H1 (cell line): Measurements from ENCODE around the gene DOCK1. TPM values are rescaled to one million over a fixed set of nuclear protein-coding genes. Genes with fewer than 3 reads are reported as not detected.

Experiments
- CTCF ChIA-PET: fragments of 300-600 bp; sonication (Branson Sonifier 250); formaldehyde crosslinking; loops from one replicate; lab custom pipeline; 2021; ENCODE audit not compliant: partially characterized antibody; lab: Charles Lee
- POLR2A ChIA-PET: fragments of 300-600 bp; sonication (Branson Sonifier 250); formaldehyde crosslinking; loops from one replicate; lab custom pipeline; 2021; ENCODE audit warnings: inconsistent platforms; ENCODE audit not compliant: partially characterized antibody; lab: Charles Lee
- DNase-seq, 2 experiments: peaks; one replicate each; pipeline versions ENCODE4 v3.0.0 to v3.0.0-alpha.2; 2010 to 2022; ENCODE audit warnings: low spot score in 2 of 2, low read depth in 1 of 2, mixed read lengths in 1 of 2
- FAIRE-seq: peaks from 2 replicates; lab custom pipeline; 2011; peaks lifted over from hg19 to GRCh38; lab: Jason Lieb, UNC
- H2AFZ ChIP-seq: 2 replicates; pipeline ENCODE4 v1.8.1; 2012; ENCODE audit warnings: low read length, inconsistent platforms
- H2AK5ac ChIP-seq: 2 replicates; pipeline ENCODE4 v1.6.1; 2013; ENCODE audit warnings: low read depth, low read length
- H2BK120ac ChIP-seq: replicated peaks from 2 replicates; pipeline ENCODE3; 2013; ENCODE audit warnings: low read depth, low read length, inconsistent platforms
- H2BK12ac ChIP-seq: 2 replicates; pipeline ENCODE4 v1.6.1; 2013; ENCODE audit warnings: low read depth, low read length
- H2BK15ac ChIP-seq: 2 replicates; pipeline ENCODE4 v1.6.1; 2013; ENCODE audit warnings: low read length
- H2BK20ac ChIP-seq: 2 replicates; pipeline ENCODE4 v1.6.1; 2013; ENCODE audit warnings: low read length
- H2BK5ac ChIP-seq: 2 replicates; pipeline ENCODE4 v1.6.1; 2013; ENCODE audit warnings: low read depth, low read length
- H3K14ac ChIP-seq: 2 replicates; pipeline ENCODE4 v1.6.1; 2013; ENCODE audit warnings: inconsistent platforms; ENCODE audit not compliant: insufficient read length
- H3K18ac ChIP-seq: 2 replicates; pipeline ENCODE4 v1.6.1; 2013; ENCODE audit warnings: low read length; ENCODE audit errors: extremely low read depth
- H3K23ac ChIP-seq: 2 replicates; pipeline ENCODE4 v1.6.1; 2013; ENCODE audit warnings: inconsistent platforms; ENCODE audit not compliant: insufficient read length
- H3K23me2 ChIP-seq: 2 replicates; pipeline ENCODE4 v1.6.1; 2013; ENCODE audit warnings: low read depth, low read length
- H3K27ac ChIP-seq: 2 replicates; pipeline ENCODE4 v1.6.1; 2011; ENCODE audit warnings: low read depth, low read length, inconsistent platforms
- H3K27me3 ChIP-seq, 4 experiments: replicated peaks in 1 of 4; 1 replicate in 1 of 4; 2 replicates in 3 of 4; pipeline versions ENCODE4 v1.6.1 to v1.8.1; 2011 to 2013; ENCODE audit warnings: low read length in 3 of 4, mild to moderate bottlenecking in 3 of 4, inconsistent platforms in 2 of 4, mixed read lengths in 2 of 4, moderate library complexity in 1 of 4; ENCODE audit not compliant: control insufficient read depth in 3 of 4, insufficient read depth in 3 of 4; ENCODE audit errors: extremely low read depth in 1 of 4
- H3K36me3 ChIP-seq, 4 experiments: 2 replicates each; pipeline versions ENCODE4 v1.6.1 to v1.8.1; 2011 to 2013; ENCODE audit warnings: mild to moderate bottlenecking in 4 of 4, low read length in 3 of 4, moderate library complexity in 2 of 4, control low read depth in 1 of 4, inconsistent platforms in 1 of 4; ENCODE audit not compliant: insufficient read depth in 4 of 4, control insufficient read depth in 2 of 4
- H3K4ac ChIP-seq: replicated peaks from 2 replicates; pipeline ENCODE3; 2013; ENCODE audit warnings: low read length, low read depth, mixed read lengths, inconsistent platforms; ENCODE audit not compliant: insufficient read length
- H3K4me1 ChIP-seq, 4 experiments: replicated peaks in 1 of 4; 1 replicate in 1 of 4; 2 replicates in 3 of 4; pipeline versions ENCODE4 v1.6.1 to v1.8.1; 2011 to 2013; ENCODE audit warnings: low read length in 3 of 4, inconsistent platforms in 2 of 4, mixed read lengths in 1 of 4; ENCODE audit not compliant: insufficient read depth in 4 of 4, control insufficient read depth in 3 of 4
- H3K4me2 ChIP-seq, 2 experiments: 2 replicates each; pipeline versions ENCODE4 v1.6.1 to v1.8.1; 2011 to 2013; ENCODE audit warnings: low read depth in 2 of 2, low read length in 2 of 2, control low read depth in 1 of 2, inconsistent platforms in 1 of 2, mild to moderate bottlenecking in 1 of 2; ENCODE audit not compliant: insufficient read depth in 1 of 2
- H3K4me3 ChIP-seq, 4 experiments: fragments of 200-600, 300-600 bp in 1 of 4; sonication (generic), shearing (Covaris generic), sonication (Bioruptor Twin) in 1 of 4; 2 replicates each; pipeline versions ENCODE4 v1.5.1 to v1.8.1; 2011 to 2016; ENCODE audit warnings: low read length in 4 of 4, low read depth in 3 of 4, control low read depth in 2 of 4, inconsistent platforms in 2 of 4, mild to moderate bottlenecking in 2 of 4, mixed read lengths in 1 of 4, moderate library complexity in 1 of 4; ENCODE audit not compliant: insufficient read depth in 2 of 4; ENCODE audit errors: extremely low read depth in 1 of 4
- H3K56ac ChIP-seq: replicated peaks from 2 replicates; pipeline ENCODE3; 2013; ENCODE audit warnings: low read depth, mild to moderate bottlenecking, mixed read lengths, low read length, inconsistent platforms; ENCODE audit not compliant: insufficient read length
- H3K79me1 ChIP-seq: 2 replicates; pipeline ENCODE4 v1.6.1; 2013; ENCODE audit warnings: low read depth, low read length, control low read depth
- H3K79me2 ChIP-seq, 2 experiments: 2 replicates each; pipeline versions ENCODE4 v1.6.1 to v1.8.1; 2012 to 2013; ENCODE audit warnings: low read length in 2 of 2, mild to moderate bottlenecking in 2 of 2, inconsistent platforms in 1 of 2; ENCODE audit not compliant: insufficient read depth in 2 of 2, control insufficient read depth in 1 of 2
- H3K9ac ChIP-seq, 4 experiments: replicated peaks in 1 of 4; 1 replicate in 1 of 4; 2 replicates in 3 of 4; pipeline versions ENCODE4 v1.6.1 to v1.8.1; 2011 to 2013; ENCODE audit warnings: low read depth in 3 of 4, low read length in 3 of 4, control low read depth in 2 of 4, mild to moderate bottlenecking in 2 of 4, moderate library complexity in 2 of 4, inconsistent platforms in 1 of 4; ENCODE audit errors: extremely low read depth in 1 of 4
- H3K9me3 ChIP-seq, 2 experiments: 2 replicates each; pipeline versions ENCODE4 v1.6.1 to v1.8.1; 2012 to 2013; ENCODE audit warnings: mild to moderate bottlenecking in 2 of 2, moderate library complexity in 2 of 2, control low read depth in 1 of 2, inconsistent platforms in 1 of 2, low read depth in 1 of 2, low read length in 1 of 2, mixed read lengths in 1 of 2; ENCODE audit not compliant: insufficient read depth in 2 of 2
- H4K20me1 ChIP-seq, 2 experiments: replicated peaks in 1 of 2; 2 replicates each; pipeline versions ENCODE3 to v1.8.1; 2011 to 2013; ENCODE audit warnings: inconsistent platforms in 2 of 2, low read length in 2 of 2, mild to moderate bottlenecking in 1 of 2; ENCODE audit not compliant: insufficient read depth in 2 of 2, control insufficient read depth in 1 of 2
- H4K5ac ChIP-seq: 2 replicates; pipeline ENCODE4 v1.6.1; 2013; ENCODE audit warnings: low read length, low read depth, mixed read lengths, inconsistent platforms; ENCODE audit not compliant: insufficient read length
- H4K8ac ChIP-seq: 2 replicates; pipeline ENCODE4 v1.8.0; 2013; ENCODE audit warnings: mild to moderate bottlenecking, moderate library complexity, low read length, inconsistent platforms; ENCODE audit not compliant: insufficient read depth; ENCODE audit errors: extremely low read depth
- H4K91ac ChIP-seq: replicated peaks from 2 replicates; pipeline ENCODE3; 2013; ENCODE audit warnings: low read length, mixed read lengths, inconsistent platforms; ENCODE audit not compliant: insufficient read length
- BACH1 ChIP-seq: IDR thresholded peaks from 2 replicates; pipeline ENCODE4 v1.6.1; 2012; ENCODE audit warnings: low read length, improper control_type of control experiment
- BRCA1 ChIP-seq: IDR thresholded peaks from 2 replicates; pipeline ENCODE4 v1.6.1; 2012; ENCODE audit warnings: low read depth, low read length, improper control_type of control experiment
- CTBP2 ChIP-seq: IDR thresholded peaks from 2 replicates; pipeline ENCODE4 v1.7.0; 2011; ENCODE audit warnings: borderline replicate concordance, mild to moderate bottlenecking, moderate library complexity, mixed read lengths, low read length; ENCODE audit not compliant: insufficient read depth, insufficient read length
- HDAC6 ChIP-seq: IDR thresholded peaks from one replicate; pipeline ENCODE4 v1.7.1; 2012; ENCODE audit warnings: low read depth, mild to moderate bottlenecking, inconsistent platforms, low read length, moderate library complexity
- KDM5A ChIP-seq: fragments of 200-600 bp; IDR thresholded peaks from 2 replicates; pipeline ENCODE4 v1.7.1; 2012; ENCODE audit warnings: mild to moderate bottlenecking, low read length, inconsistent platforms, mixed read lengths
- MAFK ChIP-seq: IDR thresholded peaks from 2 replicates; pipeline ENCODE4 v1.6.1; 2012; ENCODE audit warnings: low read depth, mild to moderate bottlenecking, improper control_type of control experiment, low read length
- NANOG ChIP-seq: IDR thresholded peaks from 2 replicates; pipeline ENCODE4 v1.6.1; 2011; ENCODE audit warnings: low read length, low read depth, mild to moderate bottlenecking, inconsistent platforms; ENCODE audit not compliant: insufficient read depth, poor library complexity, severe bottlenecking
- NRF1 ChIP-seq: IDR thresholded peaks from 2 replicates; pipeline ENCODE4 v1.6.1; 2011; ENCODE audit warnings: mild to moderate bottlenecking, low read depth, low read length, improper control_type of control experiment
- RFX5 ChIP-seq: IDR thresholded peaks from 2 replicates; pipeline ENCODE4 v1.6.1; 2011; ENCODE audit warnings: low read depth, low read length, improper control_type of control experiment, borderline replicate concordance
- SP4 ChIP-seq: IDR thresholded peaks from 2 replicates; pipeline ENCODE4 v1.6.1; 2012; ENCODE audit warnings: low read length, inconsistent platforms
- SRF ChIP-seq: IDR thresholded peaks from 2 replicates; pipeline ENCODE4 v1.6.1; 2011; ENCODE audit warnings: mild to moderate bottlenecking, low read depth, low read length, moderate library complexity
- TCF12 ChIP-seq: IDR thresholded peaks from 2 replicates; pipeline ENCODE4 v1.6.1; 2011; ENCODE audit warnings: low read depth, mild to moderate bottlenecking, low read length
- YY1 ChIP-seq: IDR thresholded peaks from 2 replicates; pipeline ENCODE4 v1.6.1; 2011; ENCODE audit warnings: low read depth, mild to moderate bottlenecking, low read length
- ZNF274 ChIP-seq: IDR thresholded peaks from 2 replicates; pipeline ENCODE4 v1.7.0; 2012; ENCODE audit warnings: low read length, borderline replicate concordance; ENCODE audit errors: extremely low read depth
- WGBS, 2 experiments: shearing (Covaris generic) in 1 of 2; methylation state at CpG; one replicate each; pipeline versions ENCODE4 v1.1.6 to v1.1.7; 2013 to 2015; ENCODE audit warnings: low lambda C conversion rate in 2 of 2, mixed read lengths in 2 of 2, inconsistent platforms in 1 of 2, low coverage in 1 of 2, missing lambda C conversion rate in 1 of 2; ENCODE audit not compliant: insufficient replicate concordance in 2 of 2, insufficient coverage in 1 of 2, insufficient read length in 1 of 2; ENCODE audit errors: extremely low coverage in 1 of 2, missing lambda C conversion rate in 1 of 2; 5-methylcytosine and 5-hydroxymethylcytosine counted together
- polyA plus RNA-seq, 7 experiments: library from polyadenylated mRNA; depleted of rRNA in 3 of 7; stranded (reverse) in 5 of 7; unstranded in 2 of 7; fragments of >200 nt in 5 of 7; fragments of 200-250 nt in 2 of 7; gene quantifications; 1 replicate in 5 of 7; 2 replicates in 1 of 7; 4 replicates in 1 of 7; pipeline versions ENCODE4 v1.2.1 to v1.2.3, GENCODE V29; 2011 to 2013; ENCODE audit warnings: missing spikeins in 2 of 7, mixed read lengths in 2 of 7
- total RNA-seq: library from RNA; stranded (reverse); fragmentation: NEBNext Ultra II Directional; extraction: Animal tissue kit (Norgen Biotek cat#: 25700); gene quantifications from 2 replicates; pipeline ENCODE4 v1.2.1, GENCODE V29; 2021

Gene DOCK1
- total and polyA plus RNA-seq, 2 of the 8 experiments (the other 6 are each of a cell fraction or from before 2014, with no cell fraction given): 11.6 to 53.0 TPM

- DNase-seq (no peak), FAIRE-seq (no peak)
- no peak overlapping the region for H2BK12ac ChIP-seq
- peaks cover 0 to 5% (median 2%) of the 10 kb centered on the region in 4 experiments; a peak in 4 of 8 replicates for H3K36me3 ChIP-seq
- no peak overlapping the region for H3K56ac ChIP-seq
- no peak overlapping the region for H3K27ac ChIP-seq
- H4K91ac ChIP-seq: no peak overlapping the region
- no peak overlapping the region for H3K4ac ChIP-seq
- H3K9me3 ChIP-seq: no peaks in the 10 kb centered on the region
- H2AK5ac ChIP-seq: no peak overlapping the region
- ChIA-PET CTCF (interaction anchor here (1.0 kb wide), 1 partner anchor 9 kb away, joined by 3 read pairs; no protein-coding TSS in a partner anchor), POLR2A (interaction anchor here (1.7 kb wide), 1 partner anchor 8 kb away, joined by 4 read pairs; no protein-coding TSS in a partner anchor)
- H3K23me2 ChIP-seq: no peaks in the 10 kb centered on the region
- no peak overlapping the region for H3K4me2 ChIP-seq
- no peak overlapping the region for H2AFZ ChIP-seq
- H2BK120ac ChIP-seq: no peak overlapping the region
- no peak overlapping the region for H3K23ac ChIP-seq
- no peak overlapping the region for H2BK15ac ChIP-seq
- no peak overlapping the region for H3K18ac ChIP-seq
- no peak overlapping the region for H3K14ac ChIP-seq
- H3K79me2 ChIP-seq: no peaks in the 10 kb centered on the region
- 75% methylated on average over 3 of the region's 3 CpGs; no CpG with 5 or more reads in 1 of the 2 experiments for WGBS, 2 experiments
- no peak overlapping the region for H3K9ac ChIP-seq
- no peaks in the 10 kb centered on the region for H4K20me1 ChIP-seq
- H4K8ac ChIP-seq: no peak overlapping the region
- no peak overlapping the region for H2BK20ac ChIP-seq
- no peaks in the 10 kb centered on the region for H3K4me1 ChIP-seq
- no peak overlapping the region for H3K4me3 ChIP-seq
- H3K79me1 ChIP-seq: no peaks in the 10 kb centered on the region
- H2BK5ac ChIP-seq: no peak overlapping the region
- no peak overlapping the region for H4K5ac ChIP-seq
- no peaks in the 10 kb centered on the region for H3K27me3 ChIP-seq
- no peak for TF ChIP-seq ZNF274
- no peak for TF ChIP-seq YY1
- no peak for TF ChIP-seq SRF
- no peak for TF ChIP-seq BRCA1
- TF ChIP-seq KDM5A: no peak
- TF ChIP-seq NRF1: no peak
- TF ChIP-seq NANOG: no peak
- no peak for TF ChIP-seq CTBP2
- no peak for TF ChIP-seq MAFK
- no peak for TF ChIP-seq TCF12
- no peak for TF ChIP-seq BACH1
- no peak for TF ChIP-seq HDAC6
- no peak for TF ChIP-seq RFX5
- no peak for TF ChIP-seq SP4
These were observed 349.0 kb downstream of the DOCK1 start for GRCh38 chr10:127254276-127254675.
